Caco-2 (cell line): ENCODE data around the gene GPR37. TPM values are rescaled to one million over a fixed set of nuclear protein-coding genes. Genes with fewer than 3 reads are reported as not detected.

ENCODE experiments used
- BruUV-seq: library from RNA; stranded (reverse); fragments of 400-500 nt; replicated peaks from 2 replicates; lab custom pipeline; 2021; lab: Mats Ljungman, UMichigan
- CTCF ChIA-PET: fragments of 300-600 bp; sonication (Branson Sonifier 250); formaldehyde crosslinking; loops from one replicate; lab custom pipeline; 2022; ENCODE audit warnings: antibody characterized with exemption; lab: Charles Lee
- POLR2A ChIA-PET: fragments of 300-600 bp; sonication (Branson Sonifier 250); formaldehyde crosslinking; loops from one replicate; lab custom pipeline; 2022; ENCODE audit warnings: antibody characterized with exemption; lab: Charles Lee
- DNase-seq, 2 experiments: peaks; one replicate each; pipeline versions ENCODE4 v3.0.0 to v3.0.0-alpha.2; 2020 to 2022
- H3K27me3 ChIP-seq: replicated peaks from 2 replicates; pipeline ENCODE4 v1.6.0; 2011; ENCODE audit warnings: low read length; ENCODE audit not compliant: control insufficient read depth, insufficient read depth
- H3K36me3 ChIP-seq: 2 replicates; pipeline ENCODE4 v1.5.1; 2011; ENCODE audit warnings: low read length; ENCODE audit not compliant: control insufficient read depth, insufficient read depth
- H3K4me1 ChIP-seq: fragments of 250-450 bp; sonication (Bioruptor Pico); 2 replicates; pipeline ENCODE4 v1.5.1; 2020; ENCODE audit warnings: mild to moderate bottlenecking
- H3K4me3 ChIP-seq: 2 replicates; pipeline ENCODE4 v1.5.1; 2011; ENCODE audit warnings: low read depth, mild to moderate bottlenecking, control low read depth, low read length
- H3K9me3 ChIP-seq: fragments of 250-450 bp; sonication (Bioruptor Pico); 2 replicates; pipeline ENCODE4 v1.5.1; 2020; ENCODE audit warnings: mild to moderate bottlenecking, moderate library complexity
- H3K27ac Mint-ChIP-seq: one replicate; pipeline ENCODE4 v1.8.0; 2022; ENCODE audit warnings: mixed read lengths; ENCODE audit not compliant: unreplicated experiment
- H3K27me3 Mint-ChIP-seq: one replicate; pipeline ENCODE4 v1.8.0; 2022; ENCODE audit warnings: mixed read lengths; ENCODE audit not compliant: insufficient read depth, unreplicated experiment
- H3K36me3 Mint-ChIP-seq: one replicate; pipeline ENCODE4 v1.8.0; 2022; ENCODE audit warnings: mild to moderate bottlenecking, mixed read lengths; ENCODE audit not compliant: insufficient read depth, unreplicated experiment
- H3K4me1 Mint-ChIP-seq: one replicate; pipeline ENCODE4 v1.8.0; 2022; ENCODE audit warnings: low read depth, mixed read lengths; ENCODE audit not compliant: unreplicated experiment
- H3K4me3 Mint-ChIP-seq: one replicate; pipeline ENCODE4 v1.8.0; 2022; ENCODE audit warnings: mild to moderate bottlenecking, moderate library complexity, mixed read lengths; ENCODE audit not compliant: unreplicated experiment
- H3K9me3 Mint-ChIP-seq: one replicate; pipeline ENCODE4 v1.8.0; 2022; ENCODE audit warnings: mixed read lengths; ENCODE audit not compliant: unreplicated experiment
- CTCF ChIP-seq, 2 experiments: fragments of 200-600 bp in 1 of 2; IDR thresholded peaks; 1 replicate in 1 of 2; 2 replicates in 1 of 2; pipeline versions ENCODE4 v1.5.1 to v1.8.0; 2011 to 2022; ENCODE audit warnings: antibody characterized with exemption in 1 of 2, control low read depth in 1 of 2, inconsistent platforms in 1 of 2, low read depth in 1 of 2, low read length in 1 of 2, mild to moderate bottlenecking in 1 of 2, moderate library complexity in 1 of 2; ENCODE audit not compliant: insufficient read depth in 1 of 2, severe bottlenecking in 1 of 2, unreplicated experiment in 1 of 2
- intact Hi-C: fragments of 100-400 bp; cut with micrococcal nuclease; formaldehyde crosslinking; loops from one replicate; pipeline ENCODE4 v1.10.0; 2022; ENCODE audit not compliant: unreplicated experiment
- total RNA-seq: library from RNA; stranded (reverse); gene quantifications from 2 replicates; pipeline ENCODE4 v1.2.3, GENCODE V29; 2022

Gene GPR37
- total RNA-seq, 1 experiment from 2014 or later: 0.50 TPM

DNA sequence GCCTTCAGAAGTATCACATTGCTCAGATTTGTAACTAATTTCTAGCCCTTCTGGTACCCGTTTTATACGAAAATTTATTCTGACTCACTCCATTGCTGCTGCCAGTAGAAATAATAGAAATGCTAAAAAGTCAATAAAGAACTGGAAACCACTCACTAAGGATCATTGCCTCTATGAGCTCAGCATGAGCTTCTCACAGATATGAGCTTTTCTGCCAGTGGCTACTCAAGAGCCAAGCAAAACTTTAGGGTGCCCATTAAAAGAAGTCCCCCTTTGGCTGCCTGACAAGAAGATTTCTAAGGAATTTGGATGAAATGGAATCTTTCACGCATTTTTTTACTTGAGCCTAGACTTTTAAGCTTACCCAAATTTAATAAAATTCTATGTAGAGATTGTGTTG lies 52.5 kb downstream of the GPR37 start:
- Histone ChIP-seq H3K36me3 (no peaks in the 10 kb centered on the region), H3K9me3 (no peaks in the 10 kb centered on the region), H3K4me3 (no peak overlapping the region), H3K27me3 (no peaks in the 10 kb centered on the region), H3K4me1 (no peaks in the 10 kb centered on the region)
- Mint-ChIP-seq H3K4me1 (no peaks in the 10 kb centered on the region), H3K27me3 (peaks cover 3% of the 10 kb centered on the region), H3K36me3 (no peaks in the 10 kb centered on the region), H3K9me3 (peaks cover 6% of the 10 kb centered on the region), H3K4me3 (no peak overlapping the region), H3K27ac (no peak overlapping the region)
- BruUV-seq: no TSS peak
- ChIA-PET CTCF (no interaction called here), POLR2A (no interaction called here)
- intact Hi-C loops: no loop called here
- TF ChIP-seq CTCF (IDR thresholded peaks at IDR 0.05; ENCODE audit: insufficient read depth in 1 of 2, low read depth in 1 of 2, low read length in 1 of 2, severe bottlenecking in 1 of 2, unreplicated experiment in 1 of 2): no peak
- no peak for DNase-seq

DNA sequence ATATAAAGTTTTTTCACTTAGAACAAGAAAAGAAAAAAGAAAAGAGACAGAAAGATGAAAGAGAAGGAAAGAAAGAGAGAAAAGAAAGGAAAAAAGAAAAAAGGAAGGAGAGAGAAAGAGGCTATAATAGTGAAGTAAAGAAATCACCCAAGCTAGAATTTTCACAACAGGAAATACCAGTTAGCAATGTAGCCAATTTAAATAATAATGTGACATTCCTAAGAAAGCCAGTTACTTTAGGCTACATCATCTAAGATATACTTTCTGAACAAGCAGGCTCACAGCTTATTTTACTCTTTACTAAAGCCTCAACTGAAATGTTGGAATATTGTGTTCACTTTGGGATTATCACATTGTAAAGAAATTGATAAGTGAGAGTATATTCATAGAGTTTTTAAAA lies 53.6 kb downstream of the GPR37 start:
- peaks cover 16% of the 10 kb centered on the region for H3K9me3 Mint-ChIP-seq
- H3K9me3 ChIP-seq: 0 out of 2 replicates have a peak, but pooled peaks cover 5% of the 10 kb centered on the region
- no peak overlapping the region for H3K4me3 Mint-ChIP-seq
- ChIA-PET POLR2A (no interaction called here), CTCF (no interaction called here)
- intact Hi-C loops: no loop called here
- BruUV-seq: no TSS peak
- TF ChIP-seq CTCF (IDR thresholded peaks at IDR 0.05; ENCODE audit: insufficient read depth in 1 of 2, low read depth in 1 of 2, low read length in 1 of 2, severe bottlenecking in 1 of 2, unreplicated experiment in 1 of 2): no peak
- H3K4me1 Mint-ChIP-seq: no peaks in the 10 kb centered on the region
- H3K4me3 ChIP-seq: no peak overlapping the region
- no peaks in the 10 kb centered on the region for H3K36me3 ChIP-seq
- DNase-seq: no peak
- H3K36me3 Mint-ChIP-seq: no peaks in the 10 kb centered on the region
- peaks cover 3% of the 10 kb centered on the region for H3K27me3 Mint-ChIP-seq
- no peak overlapping the region for H3K27ac Mint-ChIP-seq
- H3K27me3 ChIP-seq: no peaks in the 10 kb centered on the region
- no peaks in the 10 kb centered on the region for H3K4me1 ChIP-seq

DNA sequence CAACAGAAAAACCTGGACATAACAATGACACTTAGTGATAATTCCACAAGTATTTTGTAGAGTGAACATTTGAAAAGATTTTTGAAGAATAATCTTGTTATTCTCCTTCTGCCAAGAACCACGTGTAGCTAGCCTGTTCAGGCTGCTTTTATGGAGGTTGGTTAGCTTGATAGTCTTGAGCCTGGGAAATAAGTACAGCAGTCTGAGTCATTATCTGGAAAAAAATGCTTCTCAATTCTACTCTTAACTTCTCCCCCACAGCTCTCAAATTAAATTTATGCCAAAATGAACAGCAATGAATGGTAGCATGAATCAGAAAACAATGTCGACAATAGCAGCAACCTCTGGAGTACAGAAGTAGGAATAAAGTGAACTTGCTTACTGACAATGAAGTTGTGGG lies 63.2 kb downstream of the GPR37 start:
- POLR2A ChIA-PET: no interaction called here
- H3K4me1 ChIP-seq: no peaks in the 10 kb centered on the region
- H3K36me3 ChIP-seq: no peaks in the 10 kb centered on the region
- H3K36me3 Mint-ChIP-seq: no peaks in the 10 kb centered on the region
- BruUV-seq: no TSS peak
- TF ChIP-seq CTCF (IDR thresholded peaks at IDR 0.05; ENCODE audit: insufficient read depth in 1 of 2, low read depth in 1 of 2, low read length in 1 of 2, severe bottlenecking in 1 of 2, unreplicated experiment in 1 of 2): no peak
- CTCF ChIA-PET: interaction anchor here (0.6 kb wide), 1 partner anchor 33 kb away, joined by 3 read pairs; no protein-coding TSS in a partner anchor
- intact Hi-C loops: no loop called here
- no peak overlapping the region for H3K4me3 ChIP-seq
- H3K27me3 Mint-ChIP-seq: no peaks in the 10 kb centered on the region
- no peaks in the 10 kb centered on the region for H3K9me3 ChIP-seq
- peaks cover 3% of the 10 kb centered on the region for H3K9me3 Mint-ChIP-seq
- no peak overlapping the region for H3K27ac Mint-ChIP-seq
- H3K4me3 Mint-ChIP-seq: no peak overlapping the region
- H3K27me3 ChIP-seq: no peaks in the 10 kb centered on the region
- H3K4me1 Mint-ChIP-seq: no peaks in the 10 kb centered on the region
- DNase-seq: no peak
